Measurements from ENCODE around the gene PPP6R2.

PPP6R2 gene

DNA sequence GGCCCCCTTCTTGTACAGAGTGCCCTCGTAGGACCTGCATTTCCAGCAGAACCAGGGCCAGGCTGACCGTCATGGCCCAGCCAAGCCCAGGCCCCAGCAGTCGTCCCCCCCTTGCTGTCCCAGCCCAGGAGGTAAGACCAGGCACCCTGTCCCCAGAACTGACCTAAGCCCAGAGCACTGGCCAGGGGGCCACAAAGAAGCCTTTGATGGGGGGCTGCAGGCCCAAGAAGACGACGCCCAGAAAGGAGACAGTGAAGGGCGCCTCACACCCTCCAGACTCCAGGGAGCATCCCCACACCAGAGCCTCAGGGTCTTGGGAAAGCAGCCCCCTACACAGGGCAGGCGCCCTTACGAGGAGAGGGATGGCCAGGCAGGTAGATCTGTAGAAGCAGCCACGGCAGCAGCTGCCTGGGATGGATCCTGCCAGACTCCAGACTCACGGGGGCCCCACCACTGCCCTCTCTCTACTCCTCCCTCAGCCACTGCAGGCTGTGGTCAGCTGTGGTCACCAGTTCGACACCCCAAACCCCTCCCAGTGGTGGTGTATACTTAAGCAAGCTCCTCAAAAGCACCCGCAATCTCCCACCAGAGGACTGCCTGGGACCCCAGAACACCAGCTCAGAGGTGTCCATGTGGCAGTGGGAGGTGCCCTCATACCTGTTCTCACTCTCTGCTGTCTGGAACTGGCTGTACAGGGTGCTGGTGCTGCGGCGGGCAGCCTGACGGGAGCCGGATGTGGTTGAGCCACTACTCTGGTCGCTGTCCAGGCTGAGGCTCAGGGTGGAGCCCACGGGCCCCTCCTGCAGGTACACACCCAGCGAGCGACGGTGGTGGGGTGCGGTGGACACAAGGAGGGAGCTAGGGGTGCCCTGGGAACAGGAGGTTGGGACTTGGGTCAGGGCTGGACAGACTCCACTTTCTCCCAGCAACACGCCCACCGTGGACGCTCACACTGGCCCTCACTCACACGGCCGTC, 104.7 kb downstream of the PPP6R2 start:
- no peak for DNase-seq (ENCODE audit: low read depth)

DNA sequence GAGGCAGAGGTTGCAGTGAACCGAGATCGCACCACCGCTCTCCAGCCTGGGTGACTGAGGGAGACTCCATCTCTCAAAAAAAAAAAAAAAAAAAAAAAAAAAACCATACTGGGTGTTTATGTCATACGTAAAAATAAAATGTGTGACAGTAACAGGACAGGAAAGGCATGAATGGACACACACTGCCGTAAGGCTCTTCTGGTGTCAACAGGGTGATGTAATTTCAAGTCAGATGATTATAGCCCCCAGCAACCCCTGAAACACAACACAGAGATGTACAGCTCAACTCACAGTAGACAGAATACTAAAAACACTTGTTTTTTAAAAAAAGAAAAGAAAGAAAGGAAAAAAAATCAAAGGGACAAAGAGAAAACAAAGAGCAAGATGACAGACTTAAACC, 109.5 kb downstream of the PPP6R2 start:
- no peak for DNase-seq (ENCODE audit: low read depth)

DNA sequence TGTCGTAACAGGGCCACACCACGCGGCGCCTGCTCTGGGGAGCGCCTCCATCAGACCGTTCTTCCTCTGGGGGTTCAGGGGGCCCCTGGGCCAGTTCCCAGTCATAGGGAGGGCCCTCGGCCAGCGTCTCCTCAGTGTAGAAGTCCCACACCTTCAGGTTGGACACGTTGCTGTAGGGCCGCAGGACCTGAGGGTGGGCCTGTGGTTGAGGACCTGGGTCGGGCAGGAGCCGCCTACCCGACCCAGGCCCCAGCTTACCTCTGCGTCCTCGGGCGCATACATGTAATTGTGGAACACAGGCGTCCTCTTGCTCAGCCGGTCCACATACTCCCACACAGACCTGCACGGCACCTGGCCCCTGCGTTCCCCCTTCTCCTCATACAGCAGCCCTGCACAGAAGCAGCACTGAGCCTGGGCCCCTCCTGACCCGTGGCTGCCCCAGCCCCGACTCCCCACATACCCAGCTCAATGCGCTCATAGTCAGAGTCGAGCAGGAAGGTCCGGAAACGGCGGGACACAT, 111.5 kb downstream of the PPP6R2 start:
- no peak for DNase-seq (ENCODE audit: low read depth)

DNA sequence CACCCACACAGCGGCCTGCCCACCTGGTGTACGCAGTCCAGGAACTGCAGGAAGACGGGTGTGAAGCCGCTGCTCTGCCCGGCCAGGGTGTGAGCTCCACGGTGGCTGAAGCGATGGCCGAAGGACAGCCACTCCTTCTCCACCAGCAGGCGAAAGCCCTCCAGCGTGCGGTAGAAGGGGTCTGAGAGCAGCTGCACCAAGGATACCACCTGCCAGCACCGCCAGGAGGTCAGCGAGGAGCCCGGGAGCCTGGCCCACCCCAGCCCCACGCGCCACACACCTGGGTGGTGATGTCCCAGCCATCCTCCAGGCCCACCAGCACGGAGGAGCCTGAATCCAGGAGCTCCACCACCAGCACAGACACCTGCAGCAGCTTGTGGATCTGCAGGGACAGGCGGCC, 112.1 kb downstream of the PPP6R2 start:
- DNase-seq (ENCODE audit: low read depth): no peak

DNA sequence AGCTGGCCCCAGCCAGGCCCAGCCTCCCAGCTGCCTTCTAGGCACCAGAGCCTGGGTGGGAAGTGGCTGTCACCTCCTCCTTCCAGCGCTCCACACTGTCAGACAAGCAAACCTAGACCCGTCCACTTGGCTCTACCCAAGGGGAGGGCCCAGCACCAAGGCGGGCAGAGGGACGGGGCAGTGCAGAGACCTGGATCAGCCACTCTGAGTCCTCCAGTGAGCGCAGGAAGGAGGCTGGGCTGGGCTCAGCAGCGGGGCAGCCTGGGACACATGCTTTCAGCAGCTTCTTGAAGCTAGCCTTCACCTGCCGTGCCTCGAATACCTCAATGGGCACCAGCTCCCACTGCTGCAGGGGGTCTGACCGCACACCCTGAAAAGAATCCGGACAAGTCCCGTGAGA, 112.9 kb downstream of the PPP6R2 start:
- no peak for DNase-seq (ENCODE audit: low read depth)

DNA sequence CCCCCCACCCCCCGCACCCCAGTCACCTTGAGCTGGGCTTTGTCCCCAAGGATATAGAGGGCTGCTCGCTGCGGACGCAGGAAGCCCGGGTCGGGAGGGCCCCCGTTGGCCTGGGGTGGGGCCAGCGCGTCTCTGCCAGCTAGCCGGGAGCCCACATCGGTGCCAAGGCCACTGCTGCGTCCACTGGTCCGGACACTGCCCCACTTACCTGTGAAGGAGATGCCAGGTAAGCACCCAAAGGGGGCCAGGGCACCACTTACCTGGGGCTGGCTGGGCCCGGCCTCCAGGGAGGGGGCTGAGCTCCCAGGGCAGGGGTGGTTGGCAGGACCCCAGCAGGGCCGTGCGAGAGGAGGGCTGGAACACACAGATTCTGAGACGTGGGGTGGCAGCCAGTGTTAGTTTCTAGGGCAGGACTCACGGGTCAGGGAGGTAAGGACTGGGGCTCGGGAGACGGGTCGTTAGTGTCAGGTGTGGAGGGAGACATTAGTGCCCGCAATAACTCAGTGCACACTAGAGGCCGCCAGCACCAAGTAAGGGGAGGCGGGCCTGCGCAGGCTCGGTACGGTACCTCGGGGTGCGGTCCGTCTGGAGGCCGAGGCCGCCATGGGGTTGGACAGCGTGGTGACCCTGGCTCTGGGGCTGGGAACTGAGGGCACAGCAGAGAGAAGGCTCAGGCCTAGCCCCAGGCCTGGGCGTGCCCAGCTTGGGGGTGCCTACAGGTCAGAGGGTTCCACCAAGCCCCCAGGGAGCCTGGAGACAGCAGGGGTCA, 113.5 kb downstream of the PPP6R2 start:
- no peak for DNase-seq (ENCODE audit: low read depth)

DNA sequence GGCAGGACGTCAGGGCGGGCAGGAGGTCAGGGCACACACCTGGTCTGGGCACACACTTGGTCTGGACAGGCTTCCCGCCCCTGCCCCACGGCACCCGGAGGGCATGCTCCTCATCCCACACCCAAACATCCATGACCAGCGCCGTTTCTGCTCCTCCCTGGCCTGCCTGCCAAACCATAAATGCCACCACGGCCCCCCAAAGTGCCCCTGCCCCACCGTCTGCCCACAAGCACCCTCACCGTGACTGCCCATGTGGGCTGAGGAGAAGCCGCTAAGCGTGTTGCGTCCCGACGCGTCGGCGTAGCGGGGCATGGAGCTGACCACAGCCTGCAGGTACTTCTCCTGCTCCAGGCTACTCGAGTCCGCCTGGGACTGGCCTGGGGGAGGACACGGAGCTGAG, 115.9 kb downstream of the PPP6R2 start:
- no peak for DNase-seq (ENCODE audit: low read depth)

DNA sequence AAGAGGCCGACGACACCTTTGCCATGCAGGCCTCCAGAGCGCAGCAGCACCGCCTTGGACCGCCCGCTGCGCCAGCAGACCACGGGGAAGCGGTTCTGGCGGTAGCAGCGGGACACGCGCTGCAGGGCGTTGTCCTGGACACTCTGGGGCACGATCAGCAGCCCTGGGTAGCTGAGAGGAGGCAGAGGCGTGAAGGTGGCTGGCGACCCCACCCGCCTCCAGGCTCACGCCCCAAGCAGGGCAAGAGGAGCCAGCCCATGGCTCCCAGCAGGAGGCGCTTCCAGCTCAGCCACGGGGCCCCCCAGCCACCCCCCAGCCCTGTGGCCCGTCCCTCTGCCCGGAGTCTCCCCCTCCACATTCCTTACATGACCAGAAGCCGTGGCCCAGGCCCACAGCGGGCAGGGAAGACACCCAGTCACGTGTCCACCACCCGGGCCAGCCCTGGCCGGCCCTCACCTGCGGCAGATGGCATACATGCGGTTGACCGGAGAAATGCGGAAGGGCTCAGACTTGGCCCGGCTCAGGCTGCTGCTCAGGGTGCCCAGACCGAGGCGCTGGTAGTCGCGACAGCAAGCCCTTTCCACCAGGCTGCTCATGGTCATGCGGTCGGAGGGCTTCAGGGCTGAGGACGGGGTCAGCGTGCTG, 116.5 kb downstream of the PPP6R2 start:
- DNase-seq (ENCODE audit: low read depth): no peak

DNA sequence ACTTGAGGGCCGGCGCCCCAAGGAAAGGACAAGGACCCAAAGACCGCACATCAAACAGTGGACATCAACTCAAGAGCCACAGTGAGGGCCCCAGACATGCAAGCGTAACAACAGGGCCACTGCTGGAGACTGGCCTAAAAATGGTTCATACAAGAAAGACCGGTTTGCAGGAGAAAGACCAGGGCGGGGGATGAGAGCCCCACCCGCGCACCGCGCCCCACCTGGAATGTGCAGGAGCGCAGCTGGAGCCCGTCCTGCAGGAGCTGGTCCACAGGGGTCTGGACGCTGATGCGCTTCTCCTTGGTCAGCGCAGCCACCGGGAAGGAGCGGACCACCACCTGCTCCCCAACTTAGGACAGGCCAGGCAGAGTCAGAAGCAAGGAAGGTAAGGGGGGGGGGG, 117.8 kb downstream of the PPP6R2 start:
- DNase-seq (ENCODE audit: low read depth): no peak

DNA sequence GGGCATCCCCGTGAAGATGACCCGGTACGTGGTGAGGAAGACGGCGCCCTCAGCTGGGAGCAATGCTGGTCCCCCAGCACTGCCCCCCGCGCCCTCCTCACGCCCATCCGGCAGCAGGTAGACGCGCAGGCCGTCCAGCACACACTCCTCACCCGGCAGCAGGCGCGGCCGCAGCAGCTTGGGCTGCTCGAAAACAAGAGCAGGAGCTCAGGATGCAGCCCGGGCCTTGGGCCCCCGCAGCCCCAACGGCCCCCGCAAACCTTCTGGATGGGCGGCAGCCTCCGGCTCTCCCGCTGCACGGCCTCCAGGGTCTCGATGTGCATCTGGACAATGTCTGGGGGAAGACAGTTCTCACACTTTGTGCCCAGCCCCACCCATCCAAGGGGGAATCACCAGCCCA, 118.4 kb downstream of the PPP6R2 start:
- no peak for DNase-seq (ENCODE audit: low read depth)

DNA sequence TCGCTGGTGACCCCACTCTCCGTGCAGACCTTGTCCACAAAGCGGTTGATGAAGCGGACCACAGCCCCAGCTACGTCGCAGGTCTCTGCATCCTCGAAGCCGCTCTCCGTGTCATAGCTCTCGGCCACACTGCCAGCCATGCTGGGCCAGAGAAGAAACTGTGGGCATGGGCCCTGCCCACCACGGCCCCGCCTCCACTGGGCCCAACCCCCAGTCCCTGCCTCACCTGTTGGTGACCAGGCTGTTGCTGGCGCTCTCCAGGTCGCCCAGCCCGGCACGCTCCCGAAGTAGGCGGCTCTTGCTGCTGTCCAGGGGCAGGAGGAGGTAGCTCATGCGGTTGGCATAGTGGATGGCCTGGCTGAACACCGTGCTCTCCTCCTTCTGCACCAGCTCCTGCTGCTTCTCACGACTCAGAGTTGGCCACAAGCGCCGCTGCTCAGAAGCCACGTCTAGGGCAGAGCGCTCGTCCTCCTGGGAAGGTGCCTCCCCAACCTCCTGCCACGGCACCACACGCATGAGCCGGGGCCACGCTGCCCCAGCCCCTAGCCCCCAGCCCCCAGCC, 118.9 kb downstream of the PPP6R2 start:
- no peak for DNase-seq (ENCODE audit: low read depth)

DNA sequence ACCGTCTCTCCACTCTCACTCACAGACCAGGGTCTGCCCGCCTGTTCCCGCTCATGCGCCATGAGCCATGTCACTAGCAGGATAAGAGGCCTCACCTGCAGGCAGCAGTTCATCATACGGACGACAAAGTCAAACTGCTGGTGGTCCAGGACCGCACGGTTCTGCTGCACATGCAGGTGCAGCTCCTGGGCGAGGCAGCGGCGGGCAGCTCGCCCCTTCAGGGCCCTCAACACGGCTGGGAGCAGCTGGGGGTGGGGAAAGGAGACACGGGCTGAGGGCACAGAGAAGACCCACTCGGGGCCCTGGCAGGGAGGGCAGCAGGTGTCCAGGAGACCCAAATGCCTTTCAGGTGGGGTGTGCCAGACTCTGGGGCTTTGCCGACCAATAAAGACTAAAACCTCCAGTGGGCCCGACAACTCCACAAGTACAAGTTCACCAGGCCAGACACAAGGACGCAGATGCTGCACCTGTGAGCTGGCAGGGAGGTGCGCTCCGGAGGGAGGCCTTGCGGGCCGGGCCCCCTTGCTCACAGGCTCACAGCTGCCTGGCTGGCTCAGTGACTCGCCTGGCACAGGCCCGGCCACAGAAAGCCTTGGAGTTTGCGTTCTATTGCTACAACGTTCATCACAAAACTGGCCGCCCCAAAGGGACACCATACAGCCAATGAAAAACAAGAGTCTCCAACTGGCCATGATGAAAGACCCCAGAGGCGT, 120.2 kb downstream of the PPP6R2 start:
- no peak for DNase-seq (ENCODE audit: low read depth)

DNA sequence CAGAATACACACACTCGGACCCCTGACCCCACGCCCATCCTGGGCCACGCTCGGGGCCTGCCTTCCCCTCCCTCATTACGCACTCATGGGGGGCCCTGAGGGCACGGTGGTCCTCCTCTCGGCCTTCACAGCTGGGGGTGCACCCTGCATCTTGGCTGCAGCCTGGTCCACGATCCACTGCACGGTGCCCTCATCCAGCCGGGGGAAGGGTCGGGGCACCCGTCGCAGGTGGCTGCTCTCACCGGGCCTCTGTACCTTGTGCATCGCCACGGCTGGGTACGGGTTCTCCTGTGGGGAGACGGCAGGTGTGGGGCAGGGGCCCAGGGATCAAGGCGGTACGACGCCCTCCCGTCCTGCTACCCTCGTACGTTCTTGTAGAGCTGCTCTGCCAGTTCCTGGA, 121.3 kb downstream of the PPP6R2 start:
- no peak for DNase-seq (ENCODE audit: low read depth)

DNA sequence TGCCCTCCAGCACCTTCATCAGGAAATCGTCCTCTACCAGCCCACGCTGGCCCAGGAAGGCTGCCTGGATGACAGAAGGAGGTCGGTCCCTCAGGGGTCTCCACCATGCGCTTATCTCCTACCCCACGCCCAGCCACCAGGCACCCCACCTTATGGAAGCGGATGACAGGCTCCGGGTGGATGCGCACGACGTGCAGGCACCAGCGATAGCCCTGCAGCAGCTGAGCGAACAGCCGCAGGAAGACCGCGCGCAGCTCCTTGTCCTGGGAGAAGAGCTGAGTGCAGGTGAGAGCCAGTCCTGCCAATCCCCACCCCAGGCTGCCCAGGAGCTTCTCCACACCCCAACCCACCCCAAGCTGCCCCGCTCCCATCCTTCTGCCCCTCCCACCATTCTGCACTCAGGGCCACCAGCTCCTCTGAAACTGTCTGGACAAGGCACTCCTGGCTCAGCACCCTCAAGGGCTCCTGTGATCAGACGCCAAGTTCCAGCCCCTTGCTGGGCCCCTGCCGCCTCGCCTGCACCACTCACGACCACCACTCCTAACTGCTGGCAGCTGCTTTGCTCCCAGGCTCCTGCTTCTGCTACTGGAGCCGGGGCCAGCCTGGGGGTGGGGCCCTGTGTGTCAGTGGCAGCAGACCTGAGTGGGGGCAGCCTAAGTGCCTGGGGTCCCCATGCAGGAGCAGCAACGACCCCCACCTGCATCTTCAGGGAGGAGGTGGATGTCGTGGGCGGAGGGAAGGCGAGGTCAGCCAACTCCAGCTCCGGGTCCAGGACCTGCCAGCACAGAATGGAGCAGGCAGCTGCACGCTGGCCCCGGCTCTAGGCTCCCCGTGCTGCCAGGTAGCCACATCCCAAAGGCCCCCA, 122.2 kb downstream of the PPP6R2 start:
- DNase-seq (ENCODE audit: low read depth): no peak

DNA sequence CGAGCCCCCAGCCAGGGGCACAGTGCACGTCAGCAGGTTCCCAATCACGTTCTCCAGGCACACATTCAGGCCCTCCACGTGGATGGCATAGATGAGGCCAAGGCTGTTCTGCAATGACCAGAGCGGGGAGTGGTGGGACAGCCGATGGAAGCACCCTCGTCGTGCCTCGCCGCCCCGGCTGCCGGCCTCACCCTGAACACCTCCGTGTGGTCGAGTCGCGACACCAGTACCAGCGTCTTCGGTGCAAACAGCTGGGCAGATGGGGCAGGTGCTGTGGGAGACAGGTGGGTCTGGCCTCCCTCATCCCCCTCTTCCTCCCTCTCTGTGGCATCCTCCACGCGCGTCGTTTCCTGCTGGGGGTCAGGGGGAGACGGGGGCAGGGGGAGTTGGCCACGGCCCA, 124.2 kb downstream of the PPP6R2 start:
- DNase-seq (ENCODE audit: low read depth): no peak

DNA sequence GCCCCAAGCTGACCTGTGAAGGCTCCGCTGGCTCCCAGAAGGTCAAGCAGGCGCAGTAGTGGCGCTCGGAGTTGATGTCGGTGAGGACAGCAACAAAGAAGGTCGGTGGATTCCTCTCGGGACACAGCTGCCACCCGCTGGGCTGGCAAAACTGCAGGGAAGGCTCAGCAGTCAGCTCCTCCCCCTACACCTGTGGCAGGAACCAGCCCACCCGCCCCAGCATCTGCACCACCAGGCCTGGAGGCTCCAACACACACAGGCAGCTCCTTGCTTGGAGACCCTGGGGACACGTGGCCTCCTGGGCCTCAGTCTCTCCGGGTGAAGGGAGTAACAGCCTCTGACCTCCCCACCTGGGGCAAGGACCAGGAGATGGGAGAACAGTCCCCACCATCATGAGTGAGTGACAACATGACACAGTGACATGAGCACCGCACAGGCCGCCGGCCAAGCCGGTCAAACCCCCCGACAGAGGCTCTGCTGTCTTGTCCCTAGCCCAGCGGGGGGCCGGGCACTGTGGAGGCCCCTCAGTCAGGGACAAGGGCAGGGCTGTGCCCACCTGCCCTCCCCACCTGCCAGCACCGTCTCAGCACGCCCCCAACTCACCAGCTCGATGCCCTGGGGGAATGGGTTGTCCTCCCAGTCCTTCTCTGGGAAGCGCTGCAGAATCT, 124.8 kb downstream of the PPP6R2 start:
- DNase-seq (ENCODE audit: low read depth): no peak

DNA sequence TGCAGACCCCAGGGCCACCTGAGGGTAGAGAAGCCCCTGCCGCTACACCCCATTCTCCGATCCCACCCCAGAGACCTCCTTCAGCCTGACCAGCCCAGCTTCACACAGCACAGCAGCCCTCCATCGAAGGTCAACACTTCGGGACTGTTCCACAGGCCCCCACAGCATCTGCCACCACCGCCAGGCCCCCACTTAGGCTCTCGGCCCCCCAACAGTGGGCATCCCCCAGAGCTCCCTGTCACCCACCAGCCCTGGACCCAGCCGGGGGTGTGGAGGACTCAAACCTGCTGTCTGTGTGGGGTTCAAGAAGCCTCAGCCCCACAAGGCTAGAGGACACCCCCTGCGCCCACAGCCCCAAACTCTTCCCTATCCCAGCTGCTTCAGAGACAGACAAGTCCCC, 125.5 kb downstream of the PPP6R2 start:
- DNase-seq (ENCODE audit: low read depth): no peak

DNA sequence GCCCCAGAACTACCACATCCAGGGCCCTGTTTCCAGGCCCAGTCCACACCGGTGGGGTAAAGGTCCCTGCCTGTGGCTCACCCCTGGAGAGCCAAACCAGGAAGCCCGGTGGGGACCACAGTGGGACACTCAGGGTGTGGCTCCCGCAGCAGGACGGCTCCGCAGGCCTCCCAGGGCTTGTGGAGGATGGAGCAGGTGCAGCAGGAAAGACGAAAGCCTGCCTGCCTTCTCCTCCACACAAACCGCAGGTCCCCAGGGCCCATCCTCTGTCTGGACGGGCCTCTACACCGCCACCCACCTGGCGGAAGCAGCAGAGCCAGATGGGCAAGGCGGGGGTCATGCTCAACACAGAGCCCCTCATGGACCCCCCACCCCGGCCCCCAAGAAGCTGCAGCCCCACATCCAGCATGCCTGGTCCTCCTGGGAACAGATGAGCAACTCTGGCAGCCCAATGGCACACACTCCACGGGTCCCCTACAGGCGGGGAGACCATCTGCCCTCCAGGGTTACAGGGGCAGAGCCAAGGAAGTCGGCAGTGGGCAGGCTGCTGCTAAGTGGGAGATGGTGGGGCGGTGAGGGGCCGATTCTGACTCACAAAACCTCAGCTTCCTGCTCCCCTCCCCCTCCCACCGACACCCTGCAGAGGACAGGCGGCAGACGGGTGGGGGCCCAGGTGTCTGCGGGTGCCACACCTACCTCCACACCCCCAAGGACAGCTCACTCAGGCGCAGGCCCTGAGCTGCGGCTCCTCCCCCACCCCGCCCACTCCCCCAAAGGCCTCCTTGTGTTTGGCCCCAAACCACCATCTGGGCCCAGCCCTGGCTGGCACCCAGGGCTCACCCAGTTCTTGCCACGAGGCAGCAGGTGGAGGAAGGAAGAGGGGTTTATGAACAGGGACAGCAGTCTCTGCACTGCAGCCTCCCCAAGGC, 126.5 kb downstream of the PPP6R2 start:
- DNase-seq (ENCODE audit: low read depth): peak; percentile 87

DNA sequence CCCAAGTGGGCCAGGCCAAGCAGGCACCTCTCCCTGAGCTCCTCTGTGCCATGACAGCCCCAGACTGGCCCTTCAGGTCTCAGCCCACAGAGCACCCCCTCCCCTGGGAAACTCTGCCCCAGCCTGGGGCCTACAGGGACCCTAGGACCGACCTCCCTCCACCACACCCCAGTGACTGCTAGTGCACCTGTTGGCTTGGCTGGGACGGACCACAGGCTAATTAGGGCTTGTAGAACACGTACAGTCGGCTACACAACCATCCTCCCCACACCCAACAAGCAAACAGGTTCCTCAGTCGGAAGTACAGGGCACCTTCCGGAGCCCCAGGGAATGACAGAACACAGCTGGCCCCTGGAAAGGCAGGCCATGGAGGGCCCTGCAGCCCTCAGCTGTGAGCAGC, 127.4 kb downstream of the PPP6R2 start:
- no peak for DNase-seq (ENCODE audit: low read depth)
